GM18505 (cell line): ENCODE results near the gene TRHDE.

Source experiments
- ATAC-seq: cut with Tn5 transposase; IDR thresholded peaks from one replicate; pipeline ENCODE4 v1.9.1; 2021; ENCODE audit not compliant: unreplicated experiment
- POLR2A ChIP-seq: IDR thresholded peaks from 4 replicates; pipeline ENCODE4 v1.6.1; 2011; ENCODE audit warnings: borderline replicate concordance; ENCODE audit not compliant: insufficient read depth, insufficient read length; ENCODE audit errors: extremely low read depth

TRHDE gene

GRCh38 chr12:72549184-72549583, 277.0 kb downstream of the TRHDE start:
- no peak for ATAC-seq
- TF ChIP-seq POLR2A = no peak

DNA sequence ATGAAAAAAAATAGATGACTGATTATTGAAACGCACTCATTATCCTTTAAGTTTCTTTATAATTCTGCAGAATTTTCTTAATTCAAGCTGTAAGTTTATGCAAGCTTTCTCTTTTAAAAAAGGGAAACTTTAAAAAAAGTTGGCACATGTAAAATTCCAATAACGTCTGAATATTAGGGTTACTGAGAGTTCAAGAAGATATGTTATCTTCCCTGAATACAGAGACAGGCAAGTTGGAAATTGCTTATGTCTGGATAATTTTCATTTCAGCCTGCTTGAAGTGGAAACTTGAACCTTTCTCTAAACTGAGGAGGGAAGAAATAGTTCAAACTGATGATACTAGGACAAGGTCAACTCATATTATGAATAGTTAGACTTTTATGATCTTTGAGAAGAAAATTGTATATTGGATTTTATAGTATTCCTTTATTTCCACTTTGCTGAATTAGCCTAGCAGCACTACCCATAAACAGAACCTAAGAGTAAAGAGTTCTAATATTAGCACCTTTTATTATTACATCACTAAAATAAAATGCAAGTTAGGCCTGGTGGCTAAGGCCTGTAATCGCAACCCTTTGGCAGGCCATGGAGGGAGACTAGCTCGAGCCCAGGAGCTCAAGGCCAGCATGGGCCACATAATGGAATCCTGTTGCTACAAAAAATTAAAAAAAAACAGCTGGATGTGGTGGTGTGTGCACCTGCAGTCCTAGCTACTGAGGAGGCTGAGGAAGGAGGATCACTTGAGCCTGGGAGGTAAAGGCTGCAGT, 288.0 kb downstream of the TRHDE start:
- no peak for TF ChIP-seq POLR2A
- ATAC-seq = no peak

GRCh38 chr12:72570601-72571000, 298.4 kb downstream of the TRHDE start:
- ATAC-seq = no peak
- no peak for TF ChIP-seq POLR2A

GRCh38 chr12:72574138-72574537, 302.0 kb downstream of the TRHDE start:
- no peak for TF ChIP-seq POLR2A
- no peak for ATAC-seq

- no peak for TF ChIP-seq POLR2A
- ATAC-seq = no peak
These were observed 306.2 kb downstream of the TRHDE start for GRCh38 chr12:72578327-72578726.

DNA sequence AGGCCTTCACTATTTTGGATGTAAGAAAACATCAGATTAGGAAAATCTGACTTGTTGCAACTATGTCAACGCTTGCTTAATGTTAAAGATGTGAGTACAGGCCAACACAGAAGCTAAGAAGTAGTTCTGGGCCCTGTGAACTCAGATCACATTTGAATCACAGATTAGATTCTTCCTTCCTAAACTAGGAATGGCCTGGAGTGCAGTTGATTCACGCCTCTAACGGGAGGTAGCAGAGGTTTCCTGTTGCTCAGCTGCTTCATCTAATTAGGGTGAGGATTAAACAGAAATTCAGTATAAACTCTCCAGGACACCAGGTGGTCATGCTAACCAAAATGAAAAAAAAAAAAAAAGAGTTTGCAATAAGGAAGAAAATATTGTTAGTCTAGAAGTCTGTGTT, 314.3 kb downstream of the TRHDE start:
- no peak for ATAC-seq
- TF ChIP-seq POLR2A = no peak

GRCh38 chr12:72602581-72602980, 330.4 kb downstream of the TRHDE start:
- ATAC-seq = no peak
- no peak for TF ChIP-seq POLR2A

DNA sequence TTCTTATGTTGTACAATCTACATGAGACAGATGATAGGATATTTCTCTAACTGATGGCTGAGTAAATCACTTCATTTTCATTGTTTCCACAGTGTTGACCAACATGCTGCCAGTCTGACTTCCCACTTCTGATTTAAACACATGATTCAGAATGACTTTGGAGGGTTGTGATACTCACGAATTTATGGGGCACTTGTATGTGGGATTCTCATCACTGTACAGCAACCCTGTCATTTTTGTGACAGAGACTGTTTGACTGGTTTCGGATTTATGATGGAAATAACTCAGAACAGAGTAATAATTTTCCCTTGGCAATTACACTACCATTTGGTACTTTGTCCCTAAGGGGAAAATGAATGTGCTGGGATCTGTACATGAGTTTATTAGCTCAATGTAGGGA, 333.8 kb downstream of the TRHDE start:
- ATAC-seq = no peak
- TF ChIP-seq POLR2A = no peak

DNA sequence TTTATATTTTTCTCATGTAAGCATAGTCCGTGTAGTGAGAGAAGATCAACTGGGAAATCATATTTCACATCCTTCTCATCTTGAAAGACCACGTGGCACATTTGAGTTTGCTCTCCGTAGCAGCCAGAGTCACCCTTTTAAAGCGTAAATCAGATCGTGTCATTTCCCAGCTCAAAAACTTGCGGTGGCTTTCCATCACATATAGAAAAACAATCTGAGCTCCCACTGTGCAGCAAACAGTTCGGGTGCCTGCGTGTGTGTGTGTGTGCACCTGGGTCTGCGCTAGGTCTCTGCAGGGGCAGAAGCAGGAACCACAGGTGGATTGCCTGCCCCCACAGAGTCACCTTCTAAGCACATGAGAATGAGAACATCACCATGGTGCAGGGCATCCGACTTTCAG, 338.2 kb downstream of the TRHDE start:
- no peak for ATAC-seq

DNA sequence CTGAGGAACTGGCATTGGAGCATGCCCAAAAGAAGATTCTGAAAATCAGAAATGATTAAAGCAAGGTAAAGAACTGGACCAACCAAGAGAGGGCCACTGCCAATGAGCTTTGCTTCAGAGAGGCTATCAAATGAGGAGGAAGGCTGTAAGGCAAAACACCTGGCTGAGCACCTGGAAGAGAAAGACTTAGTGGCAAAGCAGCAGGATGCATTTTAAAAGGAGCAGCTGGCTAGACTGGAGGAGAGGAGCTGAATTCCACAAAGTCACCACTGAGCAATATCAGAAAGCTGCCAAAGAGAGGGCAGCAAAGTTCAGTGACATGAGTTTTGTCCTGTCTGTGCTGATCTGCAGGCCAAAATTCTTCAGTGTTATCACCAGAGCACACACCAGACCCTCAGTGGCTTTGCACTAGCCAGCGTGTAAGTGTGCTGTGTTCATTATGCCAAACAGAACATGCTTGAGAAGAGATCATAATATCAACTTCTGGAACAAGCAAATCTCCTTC, 338.7 kb downstream of the TRHDE start:
- no peak for ATAC-seq
- TF ChIP-seq POLR2A = no peak

More for the DNA sequence above, 338.2 kb downstream of the TRHDE start:
- no peak for TF ChIP-seq POLR2A

DNA sequence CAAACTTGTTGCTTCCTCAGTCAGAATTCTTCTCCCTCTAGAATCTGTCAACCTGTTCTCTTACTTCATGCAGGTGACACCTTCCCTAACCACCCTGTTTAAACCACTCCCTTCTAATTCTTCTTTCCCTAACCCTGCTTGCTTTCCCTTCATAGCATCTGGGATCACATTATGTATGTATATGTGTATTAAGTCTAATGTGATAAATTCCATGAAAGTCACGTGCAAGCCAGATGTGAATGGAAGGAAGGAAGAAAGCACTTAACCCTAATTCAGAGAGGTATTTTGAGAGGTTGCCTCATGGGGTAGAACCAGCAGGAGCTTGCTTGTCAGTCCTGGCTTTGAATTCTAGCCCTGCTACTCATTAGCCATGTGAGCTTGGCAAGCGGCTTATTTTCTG, 340.0 kb downstream of the TRHDE start:
- ATAC-seq = no peak
- no peak for TF ChIP-seq POLR2A

DNA sequence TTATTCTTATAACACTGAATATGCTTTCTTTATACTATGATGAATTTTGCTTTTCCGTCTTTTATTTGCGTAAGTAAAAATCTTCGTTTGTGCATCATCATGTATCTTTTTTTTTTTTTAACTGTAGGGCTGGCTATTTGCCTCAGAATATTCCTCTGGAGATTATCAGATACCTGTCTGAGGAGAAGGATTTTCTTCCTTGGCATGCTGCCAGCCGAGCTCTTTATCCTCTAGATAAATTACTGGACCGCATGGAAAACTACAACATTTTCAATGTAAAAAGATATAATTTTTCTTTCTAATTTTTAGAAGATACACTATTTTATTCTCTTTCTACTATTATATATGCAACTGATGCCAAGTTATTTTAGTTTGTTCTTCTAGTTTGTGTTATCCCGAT, 346.6 kb downstream of the TRHDE start:
- ATAC-seq = no peak
- TF ChIP-seq POLR2A = no peak

DNA sequence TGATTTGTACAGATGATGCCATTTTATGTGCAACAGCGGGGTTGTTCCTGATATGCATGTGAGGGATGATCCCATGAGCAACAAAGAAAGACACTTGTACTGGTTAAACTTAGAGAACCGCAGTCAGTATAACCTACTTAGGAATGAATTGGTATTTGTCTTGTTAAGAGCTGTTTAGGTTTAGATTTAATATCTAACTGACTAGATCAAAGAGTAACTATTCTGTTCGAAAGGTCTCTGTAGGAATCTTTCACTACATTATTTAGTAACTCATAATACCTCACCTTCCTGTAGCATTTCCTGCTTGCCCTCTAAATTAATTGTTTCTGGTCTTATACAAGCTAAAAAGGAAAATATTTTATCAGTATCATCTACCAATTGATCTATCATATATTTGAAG, 350.4 kb downstream of the TRHDE start:
- no peak for TF ChIP-seq POLR2A
- ATAC-seq = no peak

GRCh38 chr12:72631926-72632685, 359.9 kb downstream of the TRHDE start:
- TF ChIP-seq POLR2A = no peak
- ATAC-seq = no peak
